EH (cell line): Measurements from ENCODE around the gene HOXA3.

Source experiments
- DNase-seq: peaks from one replicate; pipeline ENCODE4 v3.0.0-alpha.2; 2015; ENCODE audit warnings: low read depth

Gene HOXA3

DNA sequence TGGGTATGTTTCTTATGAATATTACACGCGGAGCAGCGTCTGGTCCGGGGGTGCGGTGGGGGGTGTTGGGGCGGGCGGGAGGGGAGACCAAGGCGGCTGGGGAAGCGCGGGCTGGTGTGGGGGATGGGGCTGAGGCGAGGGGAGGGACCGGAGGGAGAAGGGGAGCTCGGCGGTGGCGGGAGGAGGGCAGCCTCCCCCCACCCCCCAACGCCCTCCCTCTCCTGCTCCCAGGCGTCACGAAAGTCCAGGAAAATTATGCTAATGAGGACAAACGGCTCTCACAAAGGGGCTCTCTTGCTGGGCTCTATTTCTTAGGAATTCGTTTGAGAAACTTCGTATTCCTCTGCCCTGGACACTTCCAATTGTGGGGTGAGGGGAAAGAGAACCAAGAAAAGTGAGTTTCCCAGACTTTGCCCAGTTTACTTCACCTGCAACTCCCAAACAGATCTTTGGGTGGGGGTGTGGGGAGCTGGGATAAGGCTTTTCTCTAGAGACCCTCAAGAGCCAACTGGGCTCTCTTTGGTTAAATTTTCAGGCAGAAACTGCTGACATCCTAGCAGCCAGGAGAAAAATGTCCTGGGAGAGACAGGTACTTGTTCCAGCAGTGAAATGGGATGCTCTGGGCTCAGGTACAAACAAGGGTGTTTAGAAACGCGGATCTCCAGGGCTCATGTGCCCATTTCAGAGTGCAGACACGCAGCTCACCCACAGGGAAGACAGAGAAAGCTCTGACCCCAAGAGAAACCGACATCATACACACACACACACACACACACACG, 38.2 kb downstream of the HOXA3 start:
- no peak for DNase-seq

DNA sequence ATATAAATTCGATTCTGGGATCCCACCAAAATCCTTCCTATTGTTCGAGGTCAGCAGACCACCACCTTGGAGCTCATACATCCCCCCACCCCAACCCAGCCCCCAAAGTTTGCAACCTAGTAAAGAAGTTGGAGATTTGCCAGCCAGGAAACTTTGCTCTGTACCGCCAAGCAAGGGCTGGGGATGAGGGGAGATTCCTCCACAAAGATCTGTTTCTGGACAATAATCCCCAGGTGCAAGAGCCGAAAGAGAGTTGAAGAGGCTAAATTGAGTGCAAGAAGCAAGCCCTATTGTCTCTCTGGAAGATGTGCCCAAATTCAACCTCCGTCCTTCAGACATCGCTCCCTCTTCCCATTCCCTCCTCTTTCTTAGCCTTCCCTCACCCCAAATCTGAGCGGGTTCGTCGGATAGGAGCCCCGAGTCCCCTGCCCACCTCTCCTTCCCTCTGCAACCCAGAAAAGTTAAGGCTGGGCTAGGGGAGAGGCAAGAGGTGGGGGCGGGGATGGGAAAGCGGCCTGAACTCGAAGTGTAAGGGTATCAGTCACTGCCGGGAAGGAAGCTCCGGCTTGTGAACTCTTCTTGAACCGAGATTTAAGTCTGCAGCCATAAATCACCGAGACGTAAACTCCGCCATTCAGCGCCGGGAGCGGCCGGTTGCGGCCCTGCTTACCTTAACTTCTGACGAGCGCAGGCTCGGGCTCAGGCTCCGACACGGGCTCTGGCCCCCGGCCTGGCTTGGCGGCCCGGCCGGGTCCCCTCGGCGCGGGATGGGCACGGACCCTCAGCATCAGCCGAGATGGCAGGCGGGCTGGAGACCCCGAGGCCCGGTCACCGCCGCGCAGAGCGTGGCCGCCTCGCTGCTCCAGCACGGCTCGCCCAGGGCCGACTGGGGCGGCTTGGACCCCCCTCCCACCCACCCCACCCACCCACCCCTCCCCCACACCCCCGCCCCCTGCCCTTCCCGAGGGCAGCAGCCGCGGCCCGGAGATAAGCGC, 39.1 kb downstream of the HOXA3 start:
- no peak for DNase-seq

DNA sequence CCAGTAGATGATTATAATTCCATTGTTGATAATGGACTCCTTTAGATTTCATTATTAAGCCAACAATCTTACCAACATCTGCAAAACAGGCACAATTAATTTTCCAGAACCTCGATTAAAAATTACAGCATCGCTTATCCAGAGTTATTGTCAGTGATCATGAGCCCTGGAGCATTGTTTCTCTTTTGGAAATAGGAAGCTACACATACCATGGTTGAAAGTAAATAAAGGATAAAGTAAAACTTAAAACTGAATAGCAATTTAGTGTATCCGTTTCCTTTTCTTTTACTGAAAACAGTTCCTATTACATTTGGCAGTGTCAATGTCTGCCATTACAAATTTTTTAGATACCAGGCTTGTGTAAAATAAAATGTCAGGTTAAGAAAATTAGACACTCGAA, 40.0 kb downstream of the HOXA3 start:
- no peak for DNase-seq

DNA sequence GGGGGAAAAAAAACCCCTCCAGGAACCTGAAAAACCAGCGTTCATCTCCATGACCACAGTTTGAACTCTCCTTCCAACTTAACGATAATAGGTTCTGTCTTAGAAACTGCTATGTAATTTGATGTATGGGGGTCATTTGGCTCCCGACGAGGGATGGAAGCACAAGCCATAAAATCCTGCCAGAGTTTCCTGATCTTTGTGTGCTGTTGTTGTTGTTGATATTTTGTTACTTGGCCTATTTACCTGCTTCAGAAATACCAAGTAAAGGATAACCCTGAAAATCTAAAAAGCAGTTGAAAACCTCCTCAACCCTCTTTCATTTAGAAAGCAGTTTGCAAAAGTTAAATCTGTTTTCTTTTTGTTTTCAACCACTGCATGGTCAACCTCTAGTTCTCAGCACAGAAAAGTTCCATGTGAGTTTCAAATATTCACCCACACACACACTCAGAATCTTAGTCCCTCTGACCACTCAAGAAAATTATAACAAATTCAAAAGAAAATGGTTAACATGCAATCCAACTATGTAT, 40.6 kb downstream of the HOXA3 start:
- DNase-seq: no peak

DNA sequence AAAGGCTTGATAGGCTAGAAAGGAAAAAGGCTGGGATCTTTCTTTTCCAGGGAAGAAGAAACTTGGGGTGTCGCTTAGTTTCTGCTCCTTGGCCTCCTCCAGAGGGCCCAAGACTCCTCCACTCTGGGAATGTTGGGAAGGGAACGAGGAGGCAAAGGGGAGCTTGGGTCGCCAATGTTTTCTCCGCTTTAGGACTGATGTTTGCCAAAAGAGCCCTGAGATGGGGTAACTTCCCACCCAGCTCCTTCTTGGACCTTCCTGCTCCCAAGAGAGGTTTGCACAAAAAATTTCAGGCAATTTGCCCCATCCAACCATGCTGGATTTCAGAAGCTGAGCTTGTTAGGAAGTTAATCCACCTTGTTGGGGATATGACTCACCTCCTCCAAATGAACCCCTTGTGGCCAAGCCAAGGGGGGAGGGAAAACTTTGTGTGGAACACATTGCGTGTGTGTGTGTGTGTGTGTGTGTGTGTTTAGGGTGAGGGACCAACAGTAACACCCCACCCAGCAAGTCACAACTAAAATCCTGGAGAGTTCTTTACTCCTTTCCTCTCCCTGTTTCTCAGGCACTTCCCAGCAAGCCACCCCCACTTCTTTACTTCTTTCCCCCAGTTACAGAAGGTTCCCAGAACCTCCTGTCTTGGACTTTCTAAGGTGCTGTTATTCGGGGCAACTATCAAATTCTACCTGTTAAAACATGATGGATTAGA, 41.2 kb downstream of the HOXA3 start:
- DNase-seq: peak; percentile 46

DNA sequence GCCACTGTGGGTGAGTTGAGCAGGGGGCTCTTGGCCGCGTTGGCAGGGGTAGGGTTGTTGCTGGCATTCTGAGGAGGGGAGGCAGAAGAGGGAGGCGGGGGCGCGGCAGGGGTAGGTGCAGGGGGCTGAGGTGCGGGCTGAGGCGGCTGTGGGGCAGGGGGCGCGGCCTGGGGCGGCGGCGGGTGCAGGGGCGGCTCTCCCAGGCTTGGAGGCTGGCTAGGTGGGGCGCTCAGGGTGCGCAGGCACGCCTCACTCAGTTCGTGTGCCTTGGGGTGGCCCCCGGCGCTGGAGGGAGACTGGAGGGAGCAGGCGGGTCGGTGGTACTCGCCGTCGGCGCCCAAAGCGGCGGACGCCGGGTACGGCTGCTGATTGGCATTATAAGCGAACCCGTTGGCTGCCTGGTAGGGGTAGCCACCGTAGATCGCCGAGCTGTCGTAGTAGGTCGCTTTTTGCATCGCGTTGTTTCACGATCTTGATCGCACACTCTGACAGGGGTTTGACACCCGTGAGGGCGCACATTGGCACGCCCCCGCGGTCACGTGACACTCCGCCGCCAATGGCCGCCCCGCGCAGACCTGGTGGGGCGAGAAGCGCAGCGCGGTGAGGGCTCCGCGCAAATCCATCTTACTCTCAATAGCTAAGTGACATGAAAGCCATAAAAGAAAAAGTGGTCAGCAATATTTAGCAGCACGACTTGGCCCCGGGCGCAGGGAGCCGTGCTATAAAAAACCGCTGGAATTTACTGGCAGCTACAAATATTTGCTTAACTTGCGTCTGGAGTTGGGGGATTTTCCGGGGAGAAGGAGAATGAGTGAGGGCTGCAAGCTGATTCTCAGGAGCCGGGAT, 42.0 kb downstream of the HOXA3 start:
- DNase-seq: peak; percentile 89

DNA sequence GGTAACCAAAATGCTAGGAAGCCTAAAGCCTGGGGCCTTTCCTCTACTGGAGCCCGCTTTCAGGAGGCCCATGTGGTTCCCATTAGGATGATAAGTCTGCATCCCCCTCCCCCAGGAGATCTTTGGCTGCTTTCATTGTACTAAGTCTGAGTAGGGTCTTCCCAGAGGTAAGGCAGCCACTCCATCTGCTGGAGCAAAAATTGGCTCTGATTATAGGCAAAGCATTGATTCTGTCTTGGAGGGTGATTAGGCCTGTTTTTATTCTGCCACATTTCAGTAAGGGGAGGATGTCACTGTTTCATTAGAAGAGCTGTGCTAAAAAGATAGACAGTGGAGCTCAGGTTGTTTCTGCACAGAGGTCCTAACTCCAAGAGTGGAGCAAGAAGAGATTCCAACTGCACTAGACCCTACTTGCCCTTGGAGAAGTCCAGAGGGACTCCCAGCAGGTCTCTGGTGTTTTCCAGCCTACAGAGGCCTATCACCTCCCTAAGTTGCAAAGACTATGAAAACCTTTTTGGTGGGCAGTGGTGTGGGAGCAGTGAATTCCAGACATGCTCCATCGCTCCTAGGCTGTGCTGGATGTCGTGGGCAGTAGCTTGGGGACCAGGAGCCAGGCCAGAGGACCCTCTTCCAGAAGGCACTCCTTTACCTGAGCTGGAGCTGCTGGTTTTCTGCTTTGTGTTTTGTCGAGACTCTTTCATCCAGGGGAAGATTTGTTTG, 42.8 kb downstream of the HOXA3 start:
- no peak for DNase-seq

DNA sequence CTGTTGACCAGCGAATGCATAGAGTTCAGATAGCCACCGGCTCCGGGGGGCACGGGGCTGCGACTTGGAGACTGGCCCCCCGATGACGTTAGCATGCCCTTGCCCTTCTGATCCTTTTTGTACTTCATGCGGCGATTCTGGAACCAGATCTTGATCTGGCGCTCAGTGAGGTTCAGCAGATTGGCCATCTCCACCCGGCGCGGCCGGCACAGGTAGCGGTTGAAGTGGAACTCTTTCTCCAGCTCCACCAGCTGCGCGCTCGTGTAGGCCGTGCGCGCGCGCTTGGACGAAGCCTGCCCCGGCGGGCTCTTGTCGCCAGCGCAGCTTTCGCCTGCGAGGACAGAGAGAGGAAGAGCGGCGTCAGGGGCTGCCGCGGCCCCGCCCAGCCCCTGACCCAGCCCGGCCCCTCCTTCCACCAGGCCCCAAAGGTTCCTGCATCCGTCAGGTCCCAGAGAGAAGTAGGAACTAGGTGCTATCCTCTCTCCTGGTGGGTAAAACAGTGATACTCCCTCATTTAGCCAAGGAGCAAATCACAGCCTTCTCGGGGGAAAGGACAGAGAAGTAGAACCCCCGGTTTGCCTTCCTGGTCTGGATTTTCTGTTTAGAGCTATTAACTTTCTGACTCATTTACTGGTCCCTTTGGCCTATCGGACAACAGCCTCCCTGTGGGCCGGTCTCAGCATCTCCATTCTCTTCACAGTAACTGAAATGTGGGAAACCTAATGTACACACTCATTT, 43.8 kb downstream of the HOXA3 start:
- DNase-seq: peak; percentile 21

DNA sequence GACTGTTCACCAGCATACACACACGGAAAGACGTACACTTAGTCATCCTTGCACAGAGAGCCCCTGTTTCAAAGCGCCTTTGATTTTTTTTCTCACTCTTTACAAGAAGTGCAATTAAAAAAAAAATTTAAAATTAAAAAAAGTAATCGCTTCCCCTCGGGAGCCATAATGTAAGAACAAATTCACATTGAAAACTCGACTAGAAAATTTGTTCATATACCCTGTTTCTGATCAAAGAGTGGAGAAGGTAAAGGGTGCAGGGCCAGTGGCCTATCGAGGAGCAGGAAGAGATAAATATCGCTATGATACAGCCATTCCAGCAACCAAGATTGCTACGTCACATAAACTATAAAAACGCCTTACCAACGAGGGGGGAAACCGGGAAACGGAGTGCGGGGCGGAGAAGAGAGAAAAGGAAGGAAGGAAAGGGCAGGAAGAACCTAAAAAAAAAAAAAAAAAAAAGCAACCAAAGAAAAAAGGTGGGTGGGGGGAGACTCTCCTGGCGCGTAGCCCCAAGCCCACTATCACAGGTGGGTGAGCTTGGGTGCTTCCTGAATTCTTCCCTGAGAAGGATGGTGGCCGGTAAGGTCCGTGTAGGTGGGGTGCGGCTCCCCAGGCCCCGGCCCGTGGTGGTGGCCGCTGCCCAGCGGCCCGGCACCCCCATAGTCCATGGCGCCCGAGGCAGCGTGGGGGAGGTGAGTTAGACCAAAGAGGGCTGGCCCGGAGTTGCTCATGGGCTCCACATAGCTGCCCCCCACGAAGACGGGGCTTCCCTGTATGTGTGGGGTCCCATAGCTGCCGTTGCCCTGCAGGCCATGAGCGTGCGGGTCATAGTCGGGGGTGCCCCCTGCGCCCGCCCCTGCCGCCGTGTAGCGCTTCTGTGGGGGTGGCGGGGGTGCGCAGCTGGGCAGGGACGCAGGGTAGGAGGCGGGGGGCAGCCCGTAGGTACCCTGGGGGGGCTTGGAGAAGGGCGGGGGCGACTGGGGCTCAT, 44.7 kb downstream of the HOXA3 start:
- no peak for DNase-seq

DNA sequence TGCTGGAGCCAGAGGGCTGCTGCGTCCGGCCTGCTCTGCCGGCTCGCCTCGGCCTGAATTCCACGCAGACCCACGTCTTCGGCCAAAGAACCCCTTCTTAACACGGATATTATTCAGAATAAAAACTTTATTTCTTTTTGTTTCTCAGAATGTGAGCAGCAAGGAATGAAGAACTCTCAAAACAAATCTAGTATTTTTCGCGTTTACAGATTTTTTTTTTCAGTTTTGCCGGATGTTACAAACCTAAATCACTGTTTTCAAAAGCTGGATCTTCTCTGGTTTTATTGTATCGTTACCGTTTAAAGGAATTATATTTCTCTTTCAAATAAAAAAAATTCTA, 45.5 kb downstream of the HOXA3 start:
- DNase-seq: no peak

DNA sequence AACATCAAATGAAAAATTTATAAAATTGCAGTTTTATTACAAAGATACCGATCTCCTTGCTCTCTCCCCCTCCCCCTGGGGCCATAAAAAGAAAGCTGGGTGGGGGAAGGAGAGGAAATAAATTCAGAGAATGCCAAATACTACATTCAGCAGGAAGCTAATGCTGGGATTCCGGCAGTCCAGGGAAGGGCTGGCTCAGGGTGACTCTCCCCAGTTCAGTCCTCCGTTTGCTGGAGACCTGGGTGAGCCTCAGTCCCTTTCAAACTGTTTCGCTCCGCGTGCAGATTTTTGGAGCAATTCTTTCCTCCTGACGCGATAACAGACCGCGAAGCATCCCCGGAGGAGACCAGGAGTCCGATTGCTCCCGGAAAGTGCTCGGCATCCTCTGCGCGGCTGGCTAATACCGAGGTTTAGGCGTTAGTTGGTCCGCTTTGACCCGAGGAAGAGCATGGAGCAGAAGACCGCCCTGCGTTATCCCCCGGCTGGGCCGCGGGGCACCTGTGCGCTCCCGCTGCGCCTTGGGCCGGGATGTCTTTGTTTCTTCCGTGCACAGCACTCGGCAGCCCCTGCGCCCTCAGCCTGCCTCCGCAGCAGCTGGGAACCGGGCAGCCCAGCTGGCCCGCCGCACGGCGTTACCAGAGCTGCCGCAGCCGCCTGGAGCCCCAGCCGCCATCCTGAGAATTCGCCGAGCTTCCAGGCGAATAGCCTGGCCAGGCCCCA, 46.0 kb downstream of the HOXA3 start:
- no peak for DNase-seq

DNA sequence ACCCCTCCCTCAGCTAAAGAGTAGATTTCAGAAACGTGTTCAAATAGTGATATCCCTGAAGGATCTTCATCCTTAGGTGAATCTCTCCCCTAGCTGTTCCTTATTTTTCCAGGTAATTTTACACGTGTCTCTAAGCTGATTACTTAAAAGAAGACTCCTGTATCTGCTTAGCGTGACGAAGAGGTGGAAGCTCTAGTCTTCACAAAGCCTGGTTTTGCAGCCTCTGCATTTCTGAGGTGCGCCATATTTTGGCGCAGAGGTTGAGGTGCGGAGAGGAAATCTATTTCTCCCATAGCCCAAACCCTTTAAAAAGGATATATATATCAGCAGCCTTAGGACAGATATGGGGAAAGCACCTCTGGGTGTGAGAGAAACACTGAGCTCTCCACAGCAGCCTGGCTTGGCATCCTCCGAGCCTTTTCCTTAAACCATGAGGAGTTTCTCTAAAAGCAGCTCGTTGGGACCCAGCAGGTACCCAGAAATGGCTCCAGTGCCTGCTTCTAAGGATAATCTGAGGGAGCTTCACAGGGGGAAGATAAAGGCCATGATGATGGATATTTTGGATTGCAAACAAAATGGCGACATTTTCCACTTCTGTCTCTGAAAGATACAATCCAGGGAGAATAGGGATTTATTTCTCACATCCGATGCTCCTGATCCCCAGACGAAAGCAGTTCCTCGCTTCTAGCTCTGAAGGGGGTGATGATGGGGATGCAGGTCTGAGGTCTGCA, 46.9 kb downstream of the HOXA3 start:
- no peak for DNase-seq

DNA sequence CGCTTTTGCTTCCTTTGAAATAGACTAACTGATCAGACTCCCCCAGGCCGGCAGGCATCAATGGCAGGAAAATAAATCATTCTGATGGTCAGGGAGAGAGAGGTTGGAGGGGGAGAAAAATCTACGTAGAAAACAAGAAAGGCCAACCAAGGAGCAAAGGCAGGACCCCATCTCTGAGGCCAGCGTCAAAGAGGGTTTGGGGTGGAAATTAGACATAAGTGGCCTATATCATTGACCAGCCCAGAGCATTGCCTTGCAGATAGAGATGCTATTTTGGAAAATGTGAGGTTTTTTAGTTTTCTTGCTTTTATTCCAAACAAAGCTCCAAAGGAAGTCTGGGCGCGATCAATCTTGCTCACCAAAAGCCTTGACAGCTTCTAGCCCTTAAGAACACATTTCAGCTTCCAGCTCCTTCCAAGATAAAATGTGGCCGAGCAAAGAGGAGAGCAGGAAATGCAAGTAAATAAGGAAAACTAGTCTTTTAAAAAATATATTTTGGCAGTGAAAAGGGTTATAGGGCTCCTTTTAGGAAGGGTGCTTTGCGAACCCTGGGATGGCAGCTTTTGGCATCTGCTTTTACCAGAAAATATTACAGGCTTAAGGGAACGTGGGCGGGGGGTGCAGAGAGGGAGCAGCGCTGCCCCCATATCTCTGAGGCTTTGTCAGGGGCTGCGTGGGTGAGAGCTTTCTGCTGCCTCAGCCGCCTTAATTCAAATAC, 47.9 kb downstream of the HOXA3 start:
- DNase-seq: no peak

DNA sequence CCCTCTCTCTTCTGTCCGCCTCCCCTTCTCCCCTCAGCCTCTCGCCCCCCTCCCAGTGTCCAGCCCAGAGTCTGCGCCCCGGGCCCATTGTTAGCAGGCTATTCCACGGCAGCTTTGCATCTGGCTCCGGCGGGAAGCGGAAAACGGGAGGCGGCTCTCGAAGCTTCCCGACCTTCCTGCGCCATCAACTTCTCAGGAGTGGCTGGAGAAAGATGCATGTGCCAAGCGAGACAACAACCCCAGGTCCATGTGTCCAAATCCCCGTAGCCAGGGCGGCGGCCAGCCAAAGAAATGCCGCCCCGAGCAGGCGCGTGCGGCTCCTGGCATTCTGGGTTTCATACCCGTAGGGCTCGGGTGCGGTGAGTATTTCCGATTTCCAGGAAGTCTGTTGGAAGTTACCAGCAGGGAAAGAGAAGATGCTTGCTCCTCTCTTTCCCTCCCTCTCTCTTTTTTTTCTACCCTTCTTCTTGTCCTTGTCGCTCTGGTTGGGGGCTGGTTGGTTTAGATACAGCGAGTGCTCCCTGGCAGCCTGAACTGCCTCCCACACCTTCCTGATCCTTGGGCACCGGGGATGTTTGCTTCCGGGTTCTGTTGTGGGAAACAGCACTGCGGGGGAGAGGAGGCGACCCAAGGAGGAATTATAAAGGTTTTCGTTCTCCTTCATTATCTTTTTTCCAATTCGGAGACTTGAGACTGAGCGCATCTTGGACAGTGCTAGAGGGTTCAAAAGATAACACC, 48.7 kb downstream of the HOXA3 start:
- DNase-seq: no peak

DNA sequence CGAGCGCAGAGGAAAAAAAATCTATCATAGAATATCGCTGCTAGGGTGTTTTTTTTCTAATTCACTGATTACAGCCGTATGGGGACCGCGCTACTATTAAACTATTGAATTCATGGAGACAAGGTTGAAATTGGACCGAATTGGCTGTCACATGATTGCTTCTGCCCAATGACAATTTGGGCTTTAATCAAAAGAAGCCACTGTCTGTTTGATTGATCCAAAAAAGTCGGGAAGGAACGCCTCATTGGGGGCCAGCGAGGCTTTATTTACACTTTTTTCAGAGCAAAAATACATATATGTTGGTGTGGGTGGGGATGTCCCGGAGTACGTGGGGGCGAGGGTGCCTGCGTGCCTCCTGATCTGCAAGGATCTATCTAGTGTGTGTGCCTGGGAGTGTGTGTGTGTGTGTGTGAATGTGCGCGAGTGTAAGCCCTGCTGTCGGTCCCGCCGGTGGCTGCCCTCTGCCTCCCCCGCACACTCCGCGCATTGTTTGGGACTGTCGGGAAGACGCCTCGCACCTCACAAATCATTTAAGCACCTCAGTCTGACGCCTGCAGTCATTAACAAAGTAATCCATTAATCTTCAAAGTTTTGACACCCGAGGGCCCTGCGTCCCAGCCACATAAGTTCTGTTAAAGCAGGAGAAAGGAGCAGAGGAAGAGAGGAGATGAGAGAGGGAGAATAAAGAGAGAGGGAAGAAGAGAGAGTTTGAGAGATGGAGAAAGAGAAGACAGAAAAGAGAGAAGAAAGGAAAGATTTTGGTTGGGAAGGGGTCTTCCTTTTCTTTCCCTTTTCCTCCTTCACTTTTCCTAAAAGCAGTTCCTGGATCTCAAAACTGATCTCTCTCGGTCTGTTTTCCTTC, 49.6 kb downstream of the HOXA3 start, which contains the start of gene HOXA2:
HOXA2 (minus strand) TSS at position 103 of the 862 bp plus-strand sequence. CDS start 183 bp downstream, outside the sequence.
- no peak for DNase-seq
